ENCODE data around the gene LIPT2. TPM values are rescaled to one million over a fixed set of nuclear protein-coding genes. Genes with fewer than 3 reads are reported as not detected.

Gene LIPT2
- total RNA-seq, 1 experiment from 2014 or later, result 9.3 TPM

DNA sequence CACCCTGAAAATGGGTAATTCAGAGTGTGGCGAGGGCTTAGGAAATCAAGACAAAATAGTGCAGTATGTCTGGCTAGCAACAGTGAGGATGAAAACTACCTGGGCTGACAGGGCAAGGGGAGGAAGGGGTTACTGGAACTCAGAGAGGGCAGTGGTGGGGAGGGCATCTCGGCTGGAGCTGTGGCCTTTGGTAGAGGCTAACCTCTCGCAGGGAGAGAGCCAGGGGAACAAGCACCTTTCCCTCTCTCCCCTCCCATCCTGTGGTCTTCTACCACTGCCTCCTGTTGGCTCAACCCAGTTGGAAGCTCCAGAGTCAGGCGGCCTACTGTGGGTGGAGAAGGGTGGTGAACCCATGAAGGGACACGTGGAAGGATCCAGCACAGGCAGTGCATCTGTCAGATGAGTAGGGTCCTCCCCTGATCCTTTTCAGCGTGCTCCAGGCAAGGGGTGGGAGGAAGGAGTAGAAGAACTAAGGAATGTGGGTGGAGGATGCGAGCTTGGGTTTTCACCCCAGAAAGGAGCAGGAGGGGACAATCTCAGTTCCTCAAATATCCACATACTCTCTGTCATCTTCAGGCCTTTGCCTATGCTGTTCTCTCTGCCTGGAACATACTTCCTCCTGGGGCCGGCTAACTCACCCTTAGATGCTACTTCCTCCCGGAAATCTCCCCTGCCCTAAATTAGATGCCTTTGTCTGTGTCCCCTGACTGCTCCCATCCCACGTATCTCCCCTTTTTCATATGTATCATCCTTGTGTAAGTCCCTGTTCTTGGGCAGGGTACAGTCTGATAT, 19.9 kb downstream of the LIPT2 start:
- Mint-ChIP-seq H3K36me3 (no peaks in the 10 kb centered on the region), H3K27ac (no peak overlapping the region), H3K9me3 (no peaks in the 10 kb centered on the region), H3K27me3 (ENCODE audit: low read depth) (peaks cover 4% of the 10 kb centered on the region), H3K4me3 (no peak overlapping the region), H3K4me1 (peaks cover 1% of the 10 kb centered on the region)
- CTCF ChIA-PET, result interaction anchor here (1.9 kb wide), 1 partner anchor 24 kb away, joined by 5 read pairs; no protein-coding TSS in a partner anchor
- ATAC-seq (no peak), DNase-seq (ENCODE audit: low spot score) (no peak)
- TF ChIP-seq ETV6 (CRISPR knock-in tag; IDR thresholded peaks at IDR 0.05), result no peak
- POLR2A ChIA-PET, result no interaction called here

DNA sequence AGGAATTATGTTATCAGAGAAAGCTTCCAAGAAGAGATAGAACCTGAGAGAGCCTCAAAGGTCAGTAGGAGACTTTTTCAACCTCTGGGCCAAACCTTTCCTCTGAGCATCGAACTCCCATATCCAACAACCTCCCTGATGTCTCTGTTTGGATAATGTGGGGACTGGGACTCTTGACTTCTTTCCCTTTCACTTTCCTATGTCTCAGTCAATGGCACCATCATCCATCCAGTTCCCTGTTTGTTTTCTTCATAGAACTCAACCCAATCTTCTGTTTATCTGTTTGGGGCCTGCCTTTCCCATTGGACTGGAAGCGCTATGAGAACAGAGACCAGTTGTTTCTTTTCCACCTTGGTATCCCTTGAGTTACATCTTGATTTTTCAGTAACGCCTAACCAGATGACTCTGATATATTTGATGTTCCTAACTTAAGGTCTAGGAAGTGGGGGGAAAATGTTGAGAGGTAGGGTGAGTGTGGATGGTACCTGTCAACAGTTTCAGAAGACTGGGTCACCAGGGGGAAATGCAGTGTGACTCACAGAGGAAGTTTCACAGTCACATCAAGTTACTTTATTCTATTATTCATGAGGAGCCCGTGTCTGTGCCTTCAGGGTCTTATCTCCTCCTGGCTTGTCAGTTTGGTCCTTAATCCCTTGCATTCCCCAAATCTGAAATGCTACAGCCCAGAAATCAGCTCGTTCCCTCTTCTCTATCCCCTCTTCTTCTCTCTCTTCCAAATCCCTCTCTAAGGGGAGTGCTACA, 21.7 kb downstream of the LIPT2 start:
- H3K36me3 Mint-ChIP-seq, result no peaks in the 10 kb centered on the region
- POLR2A ChIA-PET, result no interaction called here
- CTCF ChIA-PET, result interaction anchor here (1.9 kb wide), 1 partner anchor 23 kb away, joined by 5 read pairs; no protein-coding TSS in a partner anchor
- ATAC-seq, result no peak
- no peak for TF ChIP-seq RORB (CRISPR knock-in tag; IDR thresholded peaks at IDR 0.05)
- no peak for TF ChIP-seq KAT7 (CRISPR knock-in tag; IDR thresholded peaks at IDR 0.05; ENCODE audit: borderline replicate concordance)
- peaks cover 13% of the 10 kb centered on the region for H3K4me1 Mint-ChIP-seq
- H3K9me3 Mint-ChIP-seq, result no peaks in the 10 kb centered on the region
- H3K27ac Mint-ChIP-seq, result no peak overlapping the region
- no peak overlapping the region for H3K4me3 Mint-ChIP-seq
- no peak for DNase-seq (ENCODE audit: low spot score)
- peaks cover 10% of the 10 kb centered on the region for H3K27me3 Mint-ChIP-seq (ENCODE audit: low read depth)

DNA sequence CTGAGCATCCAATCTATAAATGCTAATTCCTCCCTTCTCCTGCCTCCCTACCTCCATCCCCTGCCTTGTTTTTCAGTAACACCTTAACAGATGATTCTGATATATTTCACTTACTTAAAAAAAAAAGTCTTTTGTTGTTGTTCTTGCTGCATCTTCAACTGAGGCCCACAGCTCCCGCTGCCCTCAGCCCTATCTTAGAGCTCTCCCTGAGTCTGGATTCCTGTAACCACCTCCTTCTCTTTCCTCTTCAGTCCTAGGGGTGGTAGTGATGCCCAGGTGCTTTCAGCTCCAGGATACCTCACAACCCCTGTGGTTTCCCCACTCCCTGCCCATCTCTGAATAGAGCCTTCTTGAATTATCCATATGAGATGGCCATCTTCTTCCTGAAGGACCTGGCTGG, 22.5 kb downstream of the LIPT2 start:
- Mint-ChIP-seq H3K9me3 (no peaks in the 10 kb centered on the region), H3K27ac (no peak overlapping the region), H3K4me3 (no peak overlapping the region), H3K36me3 (no peaks in the 10 kb centered on the region), H3K27me3 (ENCODE audit: low read depth) (peaks cover 18% of the 10 kb centered on the region), H3K4me1 (peaks cover 21% of the 10 kb centered on the region)
- POLR2A ChIA-PET, result no interaction called here
- DNase-seq (ENCODE audit: low spot score) (no peak), ATAC-seq (no peak)
- CTCF ChIA-PET, result interaction anchor here (1.1 kb wide), 1 partner anchor 22 kb away, joined by 3 read pairs; no protein-coding TSS in a partner anchor
- TF ChIP-seq KAT7 (CRISPR knock-in tag; IDR thresholded peaks at IDR 0.05; ENCODE audit: borderline replicate concordance) (no peak), ZNF396 (CRISPR knock-in tag; IDR thresholded peaks at IDR 0.05; ENCODE audit: borderline replicate concordance) (no peak), FOXJ3 (CRISPR knock-in tag; IDR thresholded peaks at IDR 0.05; ENCODE audit: borderline replicate concordance) (no peak), NR2C2 (CRISPR knock-in tag; IDR thresholded peaks at IDR 0.05) (no peak)
- TF ChIP-seq, protein P1, sequence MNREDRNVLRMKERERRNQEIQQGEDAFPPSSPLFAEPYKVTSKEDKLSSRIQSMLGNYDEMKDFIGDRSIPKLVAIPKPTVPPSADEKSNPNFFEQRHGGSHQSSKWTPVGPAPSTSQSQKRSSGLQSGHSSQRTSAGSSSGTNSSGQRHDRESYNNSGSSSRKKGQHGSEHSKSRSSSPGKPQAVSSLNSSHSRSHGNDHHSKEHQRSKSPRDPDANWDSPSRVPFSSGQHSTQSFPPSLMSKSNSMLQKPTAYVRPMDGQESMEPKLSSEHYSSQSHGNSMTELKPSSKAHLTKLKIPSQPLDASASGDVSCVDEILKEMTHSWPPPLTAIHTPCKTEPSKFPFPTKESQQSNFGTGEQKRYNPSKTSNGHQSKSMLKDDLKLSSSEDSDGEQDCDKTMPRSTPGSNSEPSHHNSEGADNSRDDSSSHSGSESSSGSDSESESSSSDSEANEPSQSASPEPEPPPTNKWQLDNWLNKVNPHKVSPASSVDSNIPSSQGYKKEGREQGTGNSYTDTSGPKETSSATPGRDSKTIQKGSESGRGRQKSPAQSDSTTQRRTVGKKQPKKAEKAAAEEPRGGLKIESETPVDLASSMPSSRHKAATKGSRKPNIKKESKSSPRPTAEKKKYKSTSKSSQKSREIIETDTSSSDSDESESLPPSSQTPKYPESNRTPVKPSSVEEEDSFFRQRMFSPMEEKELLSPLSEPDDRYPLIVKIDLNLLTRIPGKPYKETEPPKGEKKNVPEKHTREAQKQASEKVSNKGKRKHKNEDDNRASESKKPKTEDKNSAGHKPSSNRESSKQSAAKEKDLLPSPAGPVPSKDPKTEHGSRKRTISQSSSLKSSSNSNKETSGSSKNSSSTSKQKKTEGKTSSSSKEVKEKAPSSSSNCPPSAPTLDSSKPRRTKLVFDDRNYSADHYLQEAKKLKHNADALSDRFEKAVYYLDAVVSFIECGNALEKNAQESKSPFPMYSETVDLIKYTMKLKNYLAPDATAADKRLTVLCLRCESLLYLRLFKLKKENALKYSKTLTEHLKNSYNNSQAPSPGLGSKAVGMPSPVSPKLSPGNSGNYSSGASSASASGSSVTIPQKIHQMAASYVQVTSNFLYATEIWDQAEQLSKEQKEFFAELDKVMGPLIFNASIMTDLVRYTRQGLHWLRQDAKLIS (CRISPR knock-in tag; IDR thresholded peaks at IDR 0.05; ENCODE audit: borderline replicate concordance), result no peak
- TF ChIP-seq, protein P2, sequence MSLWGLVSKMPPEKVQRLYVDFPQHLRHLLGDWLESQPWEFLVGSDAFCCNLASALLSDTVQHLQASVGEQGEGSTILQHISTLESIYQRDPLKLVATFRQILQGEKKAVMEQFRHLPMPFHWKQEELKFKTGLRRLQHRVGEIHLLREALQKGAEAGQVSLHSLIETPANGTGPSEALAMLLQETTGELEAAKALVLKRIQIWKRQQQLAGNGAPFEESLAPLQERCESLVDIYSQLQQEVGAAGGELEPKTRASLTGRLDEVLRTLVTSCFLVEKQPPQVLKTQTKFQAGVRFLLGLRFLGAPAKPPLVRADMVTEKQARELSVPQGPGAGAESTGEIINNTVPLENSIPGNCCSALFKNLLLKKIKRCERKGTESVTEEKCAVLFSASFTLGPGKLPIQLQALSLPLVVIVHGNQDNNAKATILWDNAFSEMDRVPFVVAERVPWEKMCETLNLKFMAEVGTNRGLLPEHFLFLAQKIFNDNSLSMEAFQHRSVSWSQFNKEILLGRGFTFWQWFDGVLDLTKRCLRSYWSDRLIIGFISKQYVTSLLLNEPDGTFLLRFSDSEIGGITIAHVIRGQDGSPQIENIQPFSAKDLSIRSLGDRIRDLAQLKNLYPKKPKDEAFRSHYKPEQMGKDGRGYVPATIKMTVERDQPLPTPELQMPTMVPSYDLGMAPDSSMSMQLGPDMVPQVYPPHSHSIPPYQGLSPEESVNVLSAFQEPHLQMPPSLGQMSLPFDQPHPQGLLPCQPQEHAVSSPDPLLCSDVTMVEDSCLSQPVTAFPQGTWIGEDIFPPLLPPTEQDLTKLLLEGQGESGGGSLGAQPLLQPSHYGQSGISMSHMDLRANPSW (CRISPR knock-in tag; conservative IDR thresholded peaks at IDR 0.05; ENCODE audit: low read depth), result no peak
- TF ChIP-seq, protein P3, sequence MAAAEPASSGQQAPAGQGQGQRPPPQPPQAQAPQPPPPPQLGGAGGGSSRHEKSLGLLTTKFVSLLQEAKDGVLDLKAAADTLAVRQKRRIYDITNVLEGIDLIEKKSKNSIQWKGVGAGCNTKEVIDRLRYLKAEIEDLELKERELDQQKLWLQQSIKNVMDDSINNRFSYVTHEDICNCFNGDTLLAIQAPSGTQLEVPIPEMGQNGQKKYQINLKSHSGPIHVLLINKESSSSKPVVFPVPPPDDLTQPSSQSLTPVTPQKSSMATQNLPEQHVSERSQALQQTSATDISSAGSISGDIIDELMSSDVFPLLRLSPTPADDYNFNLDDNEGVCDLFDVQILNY (CRISPR knock-in tag; IDR thresholded peaks at IDR 0.05), result no peak
- TF ChIP-seq, protein P4, sequence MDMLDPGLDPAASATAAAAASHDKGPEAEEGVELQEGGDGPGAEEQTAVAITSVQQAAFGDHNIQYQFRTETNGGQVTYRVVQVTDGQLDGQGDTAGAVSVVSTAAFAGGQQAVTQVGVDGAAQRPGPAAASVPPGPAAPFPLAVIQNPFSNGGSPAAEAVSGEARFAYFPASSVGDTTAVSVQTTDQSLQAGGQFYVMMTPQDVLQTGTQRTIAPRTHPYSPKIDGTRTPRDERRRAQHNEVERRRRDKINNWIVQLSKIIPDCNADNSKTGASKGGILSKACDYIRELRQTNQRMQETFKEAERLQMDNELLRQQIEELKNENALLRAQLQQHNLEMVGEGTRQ (CRISPR knock-in tag; IDR thresholded peaks at IDR 0.05), result no peak
